HL-60 (cell line): ENCODE data around the gene COX6B2.

Experiments used
- POLR2AphosphoS5 ChIP-seq: IDR thresholded peaks from 2 replicates; pipeline ENCODE4 v1.6.1; 2012; ENCODE audit warnings: low read depth
- SPI1 ChIP-seq: IDR thresholded peaks from 2 replicates; pipeline ENCODE4 v1.6.1; 2012; ENCODE audit warnings: low read depth, mild to moderate bottlenecking, borderline replicate concordance
- TF ChIP-seq, protein P1 (sequence below): IDR thresholded peaks from one replicate; pipeline ENCODE4 v1.5.1; 2011; ENCODE audit warnings: low read length, control low read depth, inconsistent platforms; ENCODE audit not compliant: insufficient read depth

DNA sequence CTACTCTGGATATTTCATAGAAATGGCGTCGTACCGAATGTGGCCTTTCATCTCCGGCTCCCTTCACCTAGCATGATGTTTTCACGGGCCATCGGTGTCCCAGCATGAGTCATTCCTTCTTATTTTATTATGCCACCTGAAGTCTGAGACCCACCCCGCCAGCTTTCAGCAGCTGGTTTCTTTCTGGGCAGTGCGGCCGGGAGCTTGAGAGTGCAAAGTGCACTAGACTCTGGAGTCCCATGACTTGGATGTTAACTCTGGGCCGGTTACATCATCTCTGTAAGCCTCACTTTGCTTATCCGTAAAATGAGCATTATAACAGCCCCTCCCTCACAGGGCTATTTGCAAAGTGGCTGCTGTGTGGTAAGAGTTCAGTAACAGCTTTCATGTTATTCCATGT is 20.6 kb downstream of the COX6B2 start:
- TF ChIP-seq, protein P1, sequence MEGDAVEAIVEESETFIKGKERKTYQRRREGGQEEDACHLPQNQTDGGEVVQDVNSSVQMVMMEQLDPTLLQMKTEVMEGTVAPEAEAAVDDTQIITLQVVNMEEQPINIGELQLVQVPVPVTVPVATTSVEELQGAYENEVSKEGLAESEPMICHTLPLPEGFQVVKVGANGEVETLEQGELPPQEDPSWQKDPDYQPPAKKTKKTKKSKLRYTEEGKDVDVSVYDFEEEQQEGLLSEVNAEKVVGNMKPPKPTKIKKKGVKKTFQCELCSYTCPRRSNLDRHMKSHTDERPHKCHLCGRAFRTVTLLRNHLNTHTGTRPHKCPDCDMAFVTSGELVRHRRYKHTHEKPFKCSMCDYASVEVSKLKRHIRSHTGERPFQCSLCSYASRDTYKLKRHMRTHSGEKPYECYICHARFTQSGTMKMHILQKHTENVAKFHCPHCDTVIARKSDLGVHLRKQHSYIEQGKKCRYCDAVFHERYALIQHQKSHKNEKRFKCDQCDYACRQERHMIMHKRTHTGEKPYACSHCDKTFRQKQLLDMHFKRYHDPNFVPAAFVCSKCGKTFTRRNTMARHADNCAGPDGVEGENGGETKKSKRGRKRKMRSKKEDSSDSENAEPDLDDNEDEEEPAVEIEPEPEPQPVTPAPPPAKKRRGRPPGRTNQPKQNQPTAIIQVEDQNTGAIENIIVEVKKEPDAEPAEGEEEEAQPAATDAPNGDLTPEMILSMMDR = no peak
- no peak for TF ChIP-seq POLR2AphosphoS5
- TF ChIP-seq SPI1 = no peak
